Mucosa of descending colon (tissue), 3 donors: ENCODE measurements around the gene CAMKK2. TPM values are rescaled to one million over a fixed set of nuclear protein-coding genes. Genes with fewer than 3 reads are reported as not detected.
"Not testable (repeated sequence)": the region's sequence is repeated elsewhere in the genome, so short reads cannot be mapped to it uniquely, and the experiment has no call there.

ENCODE experiments used
- ATAC-seq: fragments of 200-7000 bp; cut with Tn5 transposase; one replicate; pipeline ENCODE4 v1.9.1; 2020; ENCODE audit warnings: mild to moderate bottlenecking, moderate library complexity
- DNase-seq, 3 donors: peaks; one replicate each; pipeline ENCODE4 v3.0.0-alpha.2; 2020
- H3K36me3 ChIP-seq: fragments of 200-600 bp; one replicate; pipeline ENCODE4 v1.8.0; 2021; ENCODE audit warnings: low read depth, mild to moderate bottlenecking
- H3K4me1 ChIP-seq: fragments of 200-600 bp; one replicate; pipeline ENCODE4 v1.8.0; 2021; ENCODE audit warnings: low read depth, mild to moderate bottlenecking
- H3K4me3 ChIP-seq: fragments of 200-600 bp; one replicate; pipeline ENCODE4 v1.8.0; 2021; ENCODE audit warnings: mild to moderate bottlenecking
- H3K9me3 ChIP-seq: fragments of 200-600 bp; one replicate; pipeline ENCODE4 v1.8.0; 2021; ENCODE audit warnings: mild to moderate bottlenecking
- intact Hi-C, 2 donors: fragments of 100-400 bp; cut with DNase I in 1 of 2; cut with micrococcal nuclease in 1 of 2; formaldehyde crosslinking; loops; one replicate each; pipeline versions ENCODE4 v1.11.0 to v1.11.1; 2022; cut with DNase I, micrococcal nuclease
- total RNA-seq, 3 donors: library from RNA; stranded (reverse); fragmentation: NEBNext Ultra II Directional in 2 of 3; extraction: Animal tissue kit (Norgen Biotek cat#: 25700) in 2 of 3; gene quantifications; one replicate each; pipeline versions ENCODE4 v1.2.1 to v1.2.4, GENCODE V29; 2021 to 2023
- TF ChIP-seq, protein P1 (sequence below): fragments of 200-600 bp; IDR thresholded peaks from one replicate; pipeline ENCODE4 v1.8.0; 2022; ENCODE audit warnings: antibody characterized with exemption, mild to moderate bottlenecking
- donor health status: DM: no; HTN: no; CAD: no; lungs with moderate emphysema.
- donor health status: DM: no; HTN: no; CAD: no.
- donor health status: DM: no; HTN: yes; CAD: no.

Gene CAMKK2
- total RNA-seq, 3 donors from 2014 or later = 44.0 to 57.1 (median 47.3) TPM

DNA sequence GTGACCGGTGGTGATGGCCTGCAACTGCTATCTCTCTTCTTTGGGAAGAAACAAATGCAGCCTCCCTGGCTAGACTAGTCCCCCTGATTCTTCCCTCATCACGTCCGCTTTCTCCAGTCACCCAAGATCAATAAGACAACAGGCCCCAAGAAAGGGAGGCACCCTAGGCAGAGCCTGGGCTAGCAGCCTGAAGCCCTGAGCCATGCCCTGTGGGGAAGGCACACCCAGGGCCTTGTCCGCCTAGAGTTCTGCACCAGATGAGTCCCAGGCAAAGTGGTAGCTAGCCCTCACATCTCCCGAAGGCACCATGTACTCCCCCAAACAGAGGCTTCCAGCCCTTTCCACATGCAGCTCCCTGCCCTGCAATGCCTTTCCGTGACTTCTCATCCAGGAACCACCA is 35.1 kb downstream of the CAMKK2 start:
- no peaks in the 10 kb centered on the region for H3K9me3 ChIP-seq
- DNase-seq (no peak), ATAC-seq (no peak)
- TF ChIP-seq, protein P1, sequence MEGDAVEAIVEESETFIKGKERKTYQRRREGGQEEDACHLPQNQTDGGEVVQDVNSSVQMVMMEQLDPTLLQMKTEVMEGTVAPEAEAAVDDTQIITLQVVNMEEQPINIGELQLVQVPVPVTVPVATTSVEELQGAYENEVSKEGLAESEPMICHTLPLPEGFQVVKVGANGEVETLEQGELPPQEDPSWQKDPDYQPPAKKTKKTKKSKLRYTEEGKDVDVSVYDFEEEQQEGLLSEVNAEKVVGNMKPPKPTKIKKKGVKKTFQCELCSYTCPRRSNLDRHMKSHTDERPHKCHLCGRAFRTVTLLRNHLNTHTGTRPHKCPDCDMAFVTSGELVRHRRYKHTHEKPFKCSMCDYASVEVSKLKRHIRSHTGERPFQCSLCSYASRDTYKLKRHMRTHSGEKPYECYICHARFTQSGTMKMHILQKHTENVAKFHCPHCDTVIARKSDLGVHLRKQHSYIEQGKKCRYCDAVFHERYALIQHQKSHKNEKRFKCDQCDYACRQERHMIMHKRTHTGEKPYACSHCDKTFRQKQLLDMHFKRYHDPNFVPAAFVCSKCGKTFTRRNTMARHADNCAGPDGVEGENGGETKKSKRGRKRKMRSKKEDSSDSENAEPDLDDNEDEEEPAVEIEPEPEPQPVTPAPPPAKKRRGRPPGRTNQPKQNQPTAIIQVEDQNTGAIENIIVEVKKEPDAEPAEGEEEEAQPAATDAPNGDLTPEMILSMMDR = no peak
- H3K4me1 ChIP-seq = no peaks in the 10 kb centered on the region
- intact Hi-C loops = no loop called here
- peaks cover 4% of the 10 kb centered on the region for H3K36me3 ChIP-seq
- H3K4me3 ChIP-seq = no peak overlapping the region

DNA sequence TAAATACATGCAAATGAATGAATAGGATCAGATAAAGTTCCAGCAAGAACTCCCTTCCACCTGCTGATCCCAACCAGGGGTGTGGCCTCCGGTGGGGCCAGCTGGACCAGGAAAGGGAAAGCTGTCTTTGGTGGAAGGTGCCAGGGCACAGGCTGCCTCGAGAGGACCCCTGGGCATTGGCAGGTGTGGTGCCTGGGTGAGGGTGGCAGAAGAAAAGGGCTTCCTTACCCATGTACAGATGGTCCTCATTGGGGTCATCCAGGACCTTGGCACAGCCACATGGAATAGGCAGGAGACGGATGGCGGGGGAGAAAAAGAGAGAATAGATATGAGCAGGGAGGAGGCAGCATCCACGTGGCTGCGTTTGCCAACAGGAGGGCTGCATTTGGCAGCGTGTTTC is 36.4 kb downstream of the CAMKK2 start:
- intact Hi-C loops = no loop called here
- peaks cover 4% of the 10 kb centered on the region for H3K36me3 ChIP-seq
- DNase-seq = no peak
- TF ChIP-seq, protein P1 = no peak
- ATAC-seq = no peak
- H3K4me1 ChIP-seq = no peaks in the 10 kb centered on the region
- no peak overlapping the region for H3K4me3 ChIP-seq
- H3K9me3 ChIP-seq = no peaks in the 10 kb centered on the region

DNA sequence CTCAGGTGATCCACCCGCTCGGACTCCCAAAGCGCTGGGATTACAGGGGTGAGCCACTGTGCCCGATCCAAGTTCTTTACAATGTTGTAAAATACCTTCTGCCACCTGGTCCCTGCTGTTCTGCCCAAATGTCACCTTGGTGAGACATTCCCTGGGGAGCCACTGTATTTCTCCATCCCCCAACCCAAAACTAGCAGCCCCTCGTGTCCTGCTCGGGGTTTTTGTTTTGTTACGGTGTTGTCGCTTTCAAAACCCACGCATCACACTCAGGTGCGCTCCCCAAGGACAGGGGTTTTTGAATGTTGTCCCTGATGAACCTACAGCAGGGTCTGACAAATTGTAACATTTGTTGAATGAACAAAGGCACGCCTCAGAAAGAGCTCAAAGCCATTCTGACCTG is 37.4 kb downstream of the CAMKK2 start:
- Histone ChIP-seq H3K36me3 (peaks cover 4% of the 10 kb centered on the region), H3K9me3 (no peaks in the 10 kb centered on the region), H3K4me3 (no peak overlapping the region), H3K4me1 (no peaks in the 10 kb centered on the region)
- no peak for DNase-seq
- intact Hi-C loops = no loop called here
- TF ChIP-seq, protein P1 = no peak
- ATAC-seq = no peak

DNA sequence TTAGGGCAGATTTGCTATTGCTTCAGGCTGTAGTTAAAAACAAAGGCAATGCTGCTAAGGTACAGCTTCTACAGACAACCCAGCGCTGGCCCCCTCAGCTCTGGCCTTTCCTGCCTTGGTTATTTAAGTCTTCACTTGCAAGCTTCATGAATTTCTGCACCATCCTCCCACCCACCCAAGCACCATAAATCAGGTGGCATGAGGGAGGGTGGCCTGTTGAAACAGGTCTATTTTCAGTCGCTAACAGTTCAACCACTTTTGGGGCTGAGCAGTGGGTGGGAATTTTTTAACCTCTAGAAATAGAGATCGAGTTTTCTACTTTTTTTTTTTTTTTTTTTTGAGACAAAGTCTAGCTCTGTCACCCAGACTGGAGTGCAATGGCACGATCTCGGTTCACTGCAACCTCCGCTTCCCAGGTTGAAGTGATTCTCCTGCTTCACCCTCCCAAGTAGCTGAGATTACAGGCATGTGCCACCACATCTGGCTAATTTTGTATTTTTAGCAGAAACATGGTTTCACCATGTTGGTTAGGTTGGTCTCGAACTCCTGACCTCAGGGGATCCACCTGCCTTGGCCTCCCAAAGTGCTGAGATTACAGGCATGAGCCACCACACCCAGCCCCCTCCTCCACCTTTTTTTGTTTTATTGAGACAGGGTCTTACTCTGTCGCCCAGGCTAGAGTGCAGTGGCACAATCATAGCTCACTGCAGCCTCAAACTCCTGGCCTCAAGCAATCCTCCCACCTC is 38.6 kb downstream of the CAMKK2 start:
- ATAC-seq, H3K4me3 ChIP-seq, intact Hi-C loops, H3K36me3 ChIP-seq, H3K4me1 ChIP-seq, DNase-seq, H3K9me3 ChIP-seq: not testable (repeated sequence)

DNA sequence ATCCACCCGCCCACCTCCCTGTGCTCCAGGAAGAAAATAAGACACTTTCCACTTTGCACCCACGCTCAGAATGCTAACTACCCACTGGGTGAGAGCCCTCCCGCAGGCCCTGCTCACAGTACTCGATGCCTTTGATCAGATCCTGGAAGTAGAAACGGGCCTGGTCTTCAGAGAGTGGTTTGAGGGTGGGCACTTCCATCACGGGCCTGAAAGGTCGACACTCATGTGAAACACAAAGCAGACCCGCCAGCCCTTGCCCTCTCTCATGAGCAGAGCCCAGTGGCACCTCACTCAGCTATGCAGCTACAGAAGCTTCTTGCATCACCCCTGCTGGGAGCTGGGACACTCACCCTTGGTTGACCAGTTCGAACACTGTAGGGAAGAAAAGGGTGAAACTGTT is 41.1 kb downstream of the CAMKK2 start:
- Histone ChIP-seq H3K36me3 (no peaks in the 10 kb centered on the region), H3K4me3 (no peak overlapping the region), H3K9me3 (no peaks in the 10 kb centered on the region), H3K4me1 (no peaks in the 10 kb centered on the region)
- TF ChIP-seq, protein P1 = no peak
- intact Hi-C loops = no loop called here
- ATAC-seq = no peak
- DNase-seq = no peak

DNA sequence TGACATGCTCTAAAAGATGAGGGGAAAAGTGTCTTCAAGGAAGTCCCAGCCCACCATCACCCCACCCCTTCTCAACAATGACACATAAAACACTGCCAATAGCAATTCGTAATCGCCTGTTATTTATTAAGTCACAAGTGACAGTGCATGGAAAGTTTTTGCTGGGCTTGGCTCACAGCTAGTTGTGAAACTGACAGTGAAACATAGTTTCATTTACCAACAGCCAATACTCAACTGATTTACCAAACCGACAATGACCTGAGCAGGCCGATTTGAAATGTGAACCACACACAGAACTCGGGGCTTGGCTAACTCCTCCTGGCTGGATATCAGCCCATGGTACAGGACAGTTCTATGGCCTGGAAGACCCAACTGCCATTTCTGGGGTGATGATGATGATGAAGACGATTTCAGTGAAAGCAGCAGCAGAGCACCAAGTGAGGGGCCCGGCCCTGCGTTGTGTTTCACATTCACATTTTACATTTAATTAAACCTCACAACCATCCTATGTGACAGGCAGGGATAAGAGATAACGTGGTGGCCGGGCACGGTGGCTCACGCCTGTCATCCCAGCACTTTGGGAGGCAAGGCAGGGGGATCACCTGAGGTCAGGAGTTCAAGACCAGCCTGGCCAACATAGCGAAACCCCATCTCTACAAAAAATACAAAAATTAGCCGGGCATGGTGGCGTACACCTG is 42.7 kb downstream of the CAMKK2 start:
- TF ChIP-seq, protein P1 = no peak
- no peaks in the 10 kb centered on the region for H3K9me3 ChIP-seq
- no peaks in the 10 kb centered on the region for H3K4me1 ChIP-seq
- no peak for DNase-seq
- H3K36me3 ChIP-seq = peaks cover 3% of the 10 kb centered on the region
- no peak for ATAC-seq
- H3K4me3 ChIP-seq = no peak overlapping the region
- intact Hi-C loops = no loop called here
